Keratinocyte (primary cell): ENCODE data around the gene CRTAP. TPM values are rescaled to one million over a fixed set of nuclear protein-coding genes. Genes with fewer than 3 reads are reported as not detected.

Source experiments
- DNase-seq: peaks from one replicate; pipeline ENCODE4 v3.0.0-alpha.2; 2011; ENCODE audit warnings: low read depth, missing footprints, low spot score
- FAIRE-seq: peaks from 2 replicates; lab custom pipeline; 2011; peaks lifted over from hg19 to GRCh38; lab: Jason Lieb, UNC
- H2AFZ ChIP-seq: 2 replicates; pipeline ENCODE4 v1.6.0; 2012; ENCODE audit warnings: low read length, control low read depth, inconsistent platforms; ENCODE audit not compliant: control insufficient read depth
- H3K27ac ChIP-seq: 2 replicates; pipeline ENCODE4 v1.5.1; 2011; ENCODE audit warnings: low read length; ENCODE audit not compliant: control insufficient read depth, insufficient read depth
- H3K27me3 ChIP-seq: 3 replicates; pipeline ENCODE4 v1.6.0; 2011; ENCODE audit warnings: low read length; ENCODE audit not compliant: control insufficient read depth, insufficient read depth; ENCODE audit errors: extremely low read depth
- H3K36me3 ChIP-seq, 2 experiments: 2 replicates in 1 of 2; 3 replicates in 1 of 2; pipeline ENCODE4 v1.5.1; 2011; ENCODE audit warnings: low read length in 2 of 2, mild to moderate bottlenecking in 1 of 2; ENCODE audit not compliant: control insufficient read depth in 2 of 2, insufficient read depth in 2 of 2; ENCODE audit errors: extremely low read depth in 1 of 2
- H3K4me1 ChIP-seq: 3 replicates; pipeline ENCODE4 v1.5.1; 2011; ENCODE audit warnings: low read length; ENCODE audit not compliant: control insufficient read depth, insufficient read depth; ENCODE audit errors: extremely low read depth
- H3K4me2 ChIP-seq: 3 replicates; pipeline ENCODE4 v1.6.0; 2011; ENCODE audit warnings: low read depth, low read length; ENCODE audit not compliant: control insufficient read depth, insufficient read depth; ENCODE audit errors: extremely low read depth
- H3K4me3 ChIP-seq, 3 experiments: fragments of 200-600 bp in 1 of 3; sonication (generic) in 1 of 3; 2 replicates in 2 of 3; 3 replicates in 1 of 3; pipeline ENCODE4 v1.5.1; 2011 to 2016; ENCODE audit warnings: low read length in 3 of 3, mild to moderate bottlenecking in 3 of 3, control low read depth in 2 of 3, inconsistent platforms in 1 of 3, low read depth in 1 of 3, mixed read lengths in 1 of 3, mixed run types in 1 of 3, moderate library complexity in 1 of 3; ENCODE audit not compliant: control insufficient read depth in 2 of 3, insufficient read depth in 2 of 3; ENCODE audit errors: extremely low read depth in 1 of 3
- H3K79me2 ChIP-seq: 2 replicates; pipeline ENCODE4 v1.6.0; 2012; ENCODE audit warnings: low read length; ENCODE audit not compliant: control insufficient read depth, insufficient read depth
- H3K9ac ChIP-seq: 3 replicates; pipeline ENCODE4 v1.6.0; 2011; ENCODE audit warnings: low read length; ENCODE audit not compliant: control insufficient read depth, insufficient read depth; ENCODE audit errors: extremely low read depth
- H3K9me1 ChIP-seq: 3 replicates; pipeline ENCODE4 v1.6.0; 2011; ENCODE audit warnings: low read length; ENCODE audit not compliant: control insufficient read depth, insufficient read depth; ENCODE audit errors: extremely low read depth
- H3K9me3 ChIP-seq: 2 replicates; pipeline ENCODE4 v1.5.1; 2012; ENCODE audit warnings: low read depth, low read length; ENCODE audit not compliant: control insufficient read depth
- H4K20me1 ChIP-seq: 3 replicates; pipeline ENCODE4 v1.6.0; 2011; ENCODE audit warnings: low read length; ENCODE audit not compliant: control insufficient read depth, insufficient read depth; ENCODE audit errors: extremely low read depth
- EZH2 ChIP-seq: IDR thresholded peaks from one replicate; pipeline ENCODE4 v1.6.1; 2012; ENCODE audit warnings: inconsistent platforms, mild to moderate bottlenecking, low read length, moderate library complexity
- dilution Hi-C: fragments of 300-500 bp; cut with MboI; formaldehyde crosslinking; loops from one replicate; pipeline ENCODE4 v1.7.0; 2020; ENCODE audit warnings: low sequenced_read_pairs; ENCODE audit not compliant: extremely low pct_ligation_motif_present
- polyA plus RNA-seq, 5 experiments: library from polyadenylated mRNA; depleted of rRNA in 3 of 5; stranded (reverse) in 3 of 5; stranded (forward) in 1 of 5; unstranded in 1 of 5; fragments of >200 nt; gene quantifications; 1 replicate in 1 of 5; 2 replicates in 3 of 5; 3 replicates in 1 of 5; pipeline versions ENCODE4 v1.2.1 to v1.2.3, GENCODE V29; 2011 to 2012; ENCODE audit warnings: missing spikeins in 2 of 5, low read depth in 1 of 5, low replicate concordance in 1 of 5
- TF ChIP-seq, protein P1 (sequence below), 3 experiments: IDR thresholded peaks in 1 of 3; conservative IDR thresholded peaks in 1 of 3; optimal IDR thresholded peaks in 1 of 3; 2 replicates in 2 of 3; 3 replicates in 1 of 3; pipeline versions ENCODE3 to v1.5.1; 2011; ENCODE audit warnings: low read length in 3 of 3, mild to moderate bottlenecking in 3 of 3, moderate library complexity in 2 of 3, control low read depth in 1 of 3, inconsistent platforms in 1 of 3; ENCODE audit not compliant: insufficient read depth in 2 of 3; ENCODE audit errors: extremely low read depth in 1 of 3

The CRTAP gene
- polyA plus RNA-seq, 1 donor (not counting 4 experiments of a cell fraction or from before 2014, with no cell fraction given), result 170 TPM

GRCh38 chr3:33145221-33145900 lies 31.5 kb downstream of the CRTAP start:
- no peak overlapping the region for H3K27ac ChIP-seq
- peaks cover 2% of the 10 kb centered on the region for H4K20me1 ChIP-seq
- no peaks in the 10 kb centered on the region for H3K4me1 ChIP-seq
- no peak overlapping the region for H3K4me3 ChIP-seq
- DNase-seq, result no peak
- no peak overlapping the region for H3K4me2 ChIP-seq
- FAIRE-seq, result no peak
- dilution Hi-C loops, result no loop called here
- no peak overlapping the region for H3K9ac ChIP-seq
- H3K9me3 ChIP-seq, result no peaks in the 10 kb centered on the region
- H3K27me3 ChIP-seq, result no peaks in the 10 kb centered on the region
- peaks cover 2% of the 10 kb centered on the region for H3K9me1 ChIP-seq
- no peak overlapping the region for H2AFZ ChIP-seq
- H3K36me3 ChIP-seq, result peaks cover 12 to 26% of the 10 kb centered on the region in 2 experiments
- no peak for TF ChIP-seq EZH2
- TF ChIP-seq, protein P1, sequence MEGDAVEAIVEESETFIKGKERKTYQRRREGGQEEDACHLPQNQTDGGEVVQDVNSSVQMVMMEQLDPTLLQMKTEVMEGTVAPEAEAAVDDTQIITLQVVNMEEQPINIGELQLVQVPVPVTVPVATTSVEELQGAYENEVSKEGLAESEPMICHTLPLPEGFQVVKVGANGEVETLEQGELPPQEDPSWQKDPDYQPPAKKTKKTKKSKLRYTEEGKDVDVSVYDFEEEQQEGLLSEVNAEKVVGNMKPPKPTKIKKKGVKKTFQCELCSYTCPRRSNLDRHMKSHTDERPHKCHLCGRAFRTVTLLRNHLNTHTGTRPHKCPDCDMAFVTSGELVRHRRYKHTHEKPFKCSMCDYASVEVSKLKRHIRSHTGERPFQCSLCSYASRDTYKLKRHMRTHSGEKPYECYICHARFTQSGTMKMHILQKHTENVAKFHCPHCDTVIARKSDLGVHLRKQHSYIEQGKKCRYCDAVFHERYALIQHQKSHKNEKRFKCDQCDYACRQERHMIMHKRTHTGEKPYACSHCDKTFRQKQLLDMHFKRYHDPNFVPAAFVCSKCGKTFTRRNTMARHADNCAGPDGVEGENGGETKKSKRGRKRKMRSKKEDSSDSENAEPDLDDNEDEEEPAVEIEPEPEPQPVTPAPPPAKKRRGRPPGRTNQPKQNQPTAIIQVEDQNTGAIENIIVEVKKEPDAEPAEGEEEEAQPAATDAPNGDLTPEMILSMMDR (optimal IDR thresholded peaks at IDR 0.05 in 1 of 3, IDR thresholded peaks at IDR 0.05 in 1 of 3, conservative IDR thresholded peaks at IDR 0.05 in 1 of 3; ENCODE audit: extremely low read depth in 1 of 3, insufficient read depth in 2 of 3, low read length in 3 of 3), result no peak
- no peaks in the 10 kb centered on the region for H3K79me2 ChIP-seq

DNA sequence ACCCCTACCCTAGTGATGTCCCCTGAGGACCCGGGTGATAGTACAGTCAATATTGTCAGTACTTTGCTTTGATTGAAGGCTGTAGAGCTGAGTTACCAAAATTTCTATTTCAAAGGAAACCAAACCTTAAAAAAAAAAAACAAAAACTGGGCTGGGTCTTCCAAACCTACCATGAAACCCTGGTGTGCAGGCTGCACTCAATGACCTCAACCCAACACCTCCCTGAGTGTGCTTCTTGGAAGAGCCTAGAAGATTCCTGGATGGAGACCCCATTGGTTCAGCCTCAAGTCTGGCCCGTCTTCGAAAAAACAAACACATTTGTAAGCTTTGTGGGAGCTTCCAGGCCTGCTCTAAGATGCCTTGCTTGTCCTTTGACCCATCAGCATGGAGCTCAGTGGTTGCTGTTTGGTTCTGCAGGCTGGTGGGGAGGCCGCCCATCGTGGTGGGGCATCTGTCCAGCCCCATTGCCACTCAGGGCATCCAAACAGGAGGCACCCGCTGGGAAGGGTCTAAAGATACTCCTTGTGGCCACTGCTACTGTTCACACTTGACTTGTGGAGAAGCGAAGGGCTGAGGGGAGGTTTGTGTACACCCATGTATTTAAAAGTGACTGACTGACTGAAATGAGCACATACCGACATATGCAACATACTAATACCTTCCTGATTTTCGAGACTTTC lies 32.2 kb downstream of the CRTAP start:
- Histone ChIP-seq H3K27ac (no peak overlapping the region), H3K27me3 (no peaks in the 10 kb centered on the region), H3K36me3 (peaks cover 11 to 26% of the 10 kb centered on the region in 2 experiments), H3K9me3 (no peaks in the 10 kb centered on the region), H3K79me2 (no peaks in the 10 kb centered on the region), H3K4me3 (no peak overlapping the region), H3K9ac (no peak overlapping the region), H3K4me2 (no peak overlapping the region), H3K4me1 (no peaks in the 10 kb centered on the region), H3K9me1 (peaks cover 2% of the 10 kb centered on the region), H2AFZ (no peak overlapping the region), H4K20me1 (peaks cover 2% of the 10 kb centered on the region)
- DNase-seq (no peak), FAIRE-seq (no peak)
- dilution Hi-C loops, result no loop called here
- TF ChIP-seq, protein P1 (optimal IDR thresholded peaks at IDR 0.05 in 1 of 3, IDR thresholded peaks at IDR 0.05 in 1 of 3, conservative IDR thresholded peaks at IDR 0.05 in 1 of 3; ENCODE audit: extremely low read depth in 1 of 3, insufficient read depth in 2 of 3, low read length in 3 of 3), result no peak
- TF ChIP-seq EZH2, result no peak
